Keratinocyte (primary cell): Measurements from ENCODE around the gene CD200. TPM values are rescaled to one million over a fixed set of nuclear protein-coding genes. Genes with fewer than 3 reads are reported as not detected.

Experiments used
- DNase-seq: peaks from one replicate; pipeline ENCODE4 v3.0.0-alpha.2; 2011; ENCODE audit warnings: low read depth, missing footprints, low spot score
- FAIRE-seq: peaks from 2 replicates; lab custom pipeline; 2011; peaks lifted over from hg19 to GRCh38; lab: Jason Lieb, UNC
- H2AFZ ChIP-seq: 2 replicates; pipeline ENCODE4 v1.6.0; 2012; ENCODE audit warnings: low read length, control low read depth, inconsistent platforms; ENCODE audit not compliant: control insufficient read depth
- H3K27ac ChIP-seq: 2 replicates; pipeline ENCODE4 v1.5.1; 2011; ENCODE audit warnings: low read length; ENCODE audit not compliant: control insufficient read depth, insufficient read depth
- H3K27me3 ChIP-seq: 3 replicates; pipeline ENCODE4 v1.6.0; 2011; ENCODE audit warnings: low read length; ENCODE audit not compliant: control insufficient read depth, insufficient read depth; ENCODE audit errors: extremely low read depth
- H3K36me3 ChIP-seq, 2 experiments: 2 replicates in 1 of 2; 3 replicates in 1 of 2; pipeline ENCODE4 v1.5.1; 2011; ENCODE audit warnings: low read length in 2 of 2, mild to moderate bottlenecking in 1 of 2; ENCODE audit not compliant: control insufficient read depth in 2 of 2, insufficient read depth in 2 of 2; ENCODE audit errors: extremely low read depth in 1 of 2
- H3K4me1 ChIP-seq: 3 replicates; pipeline ENCODE4 v1.5.1; 2011; ENCODE audit warnings: low read length; ENCODE audit not compliant: control insufficient read depth, insufficient read depth; ENCODE audit errors: extremely low read depth
- H3K4me2 ChIP-seq: 3 replicates; pipeline ENCODE4 v1.6.0; 2011; ENCODE audit warnings: low read depth, low read length; ENCODE audit not compliant: control insufficient read depth, insufficient read depth; ENCODE audit errors: extremely low read depth
- H3K4me3 ChIP-seq, 3 experiments: fragments of 200-600 bp in 1 of 3; sonication (generic) in 1 of 3; 2 replicates in 2 of 3; 3 replicates in 1 of 3; pipeline ENCODE4 v1.5.1; 2011 to 2016; ENCODE audit warnings: low read length in 3 of 3, mild to moderate bottlenecking in 3 of 3, control low read depth in 2 of 3, inconsistent platforms in 1 of 3, low read depth in 1 of 3, mixed read lengths in 1 of 3, mixed run types in 1 of 3, moderate library complexity in 1 of 3; ENCODE audit not compliant: control insufficient read depth in 2 of 3, insufficient read depth in 2 of 3; ENCODE audit errors: extremely low read depth in 1 of 3
- H3K79me2 ChIP-seq: 2 replicates; pipeline ENCODE4 v1.6.0; 2012; ENCODE audit warnings: low read length; ENCODE audit not compliant: control insufficient read depth, insufficient read depth
- H3K9ac ChIP-seq: 3 replicates; pipeline ENCODE4 v1.6.0; 2011; ENCODE audit warnings: low read length; ENCODE audit not compliant: control insufficient read depth, insufficient read depth; ENCODE audit errors: extremely low read depth
- H3K9me1 ChIP-seq: 3 replicates; pipeline ENCODE4 v1.6.0; 2011; ENCODE audit warnings: low read length; ENCODE audit not compliant: control insufficient read depth, insufficient read depth; ENCODE audit errors: extremely low read depth
- H3K9me3 ChIP-seq: 2 replicates; pipeline ENCODE4 v1.5.1; 2012; ENCODE audit warnings: low read depth, low read length; ENCODE audit not compliant: control insufficient read depth
- H4K20me1 ChIP-seq: 3 replicates; pipeline ENCODE4 v1.6.0; 2011; ENCODE audit warnings: low read length; ENCODE audit not compliant: control insufficient read depth, insufficient read depth; ENCODE audit errors: extremely low read depth
- CTCF ChIP-seq, 3 experiments: IDR thresholded peaks in 1 of 3; conservative IDR thresholded peaks in 1 of 3; optimal IDR thresholded peaks in 1 of 3; 2 replicates in 2 of 3; 3 replicates in 1 of 3; pipeline versions ENCODE3 to v1.5.1; 2011; ENCODE audit warnings: low read length in 3 of 3, mild to moderate bottlenecking in 3 of 3, moderate library complexity in 2 of 3, control low read depth in 1 of 3, inconsistent platforms in 1 of 3; ENCODE audit not compliant: insufficient read depth in 2 of 3; ENCODE audit errors: extremely low read depth in 1 of 3
- EZH2 ChIP-seq: IDR thresholded peaks from one replicate; pipeline ENCODE4 v1.6.1; 2012; ENCODE audit warnings: inconsistent platforms, mild to moderate bottlenecking, low read length, moderate library complexity
- dilution Hi-C: fragments of 300-500 bp; cut with MboI; formaldehyde crosslinking; loops from one replicate; pipeline ENCODE4 v1.7.0; 2020; ENCODE audit warnings: low sequenced_read_pairs; ENCODE audit not compliant: extremely low pct_ligation_motif_present
- polyA plus RNA-seq, 5 experiments: library from polyadenylated mRNA; depleted of rRNA in 3 of 5; stranded (reverse) in 3 of 5; stranded (forward) in 1 of 5; unstranded in 1 of 5; fragments of >200 nt; gene quantifications; 1 replicate in 1 of 5; 2 replicates in 3 of 5; 3 replicates in 1 of 5; pipeline versions ENCODE4 v1.2.1 to v1.2.3, GENCODE V29; 2011 to 2012; ENCODE audit warnings: missing spikeins in 2 of 5, low read depth in 1 of 5, low replicate concordance in 1 of 5

Gene CD200
- polyA plus RNA-seq, 1 donor (not counting 4 experiments of a cell fraction or from before 2014, with no cell fraction given) = 0.07 TPM

GRCh38 chr3:112352720-112353119 is 19.8 kb downstream of the CD200 start:
- dilution Hi-C loops = no loop called here
- no peaks in the 10 kb centered on the region for H4K20me1 ChIP-seq
- no peak overlapping the region for H3K9ac ChIP-seq
- H3K4me1 ChIP-seq = no peaks in the 10 kb centered on the region
- no peaks in the 10 kb centered on the region for H3K79me2 ChIP-seq
- FAIRE-seq (no peak), DNase-seq (no peak)
- no peaks in the 10 kb centered on the region for H3K27me3 ChIP-seq
- TF ChIP-seq CTCF (optimal IDR thresholded peaks at IDR 0.05 in 1 of 3, IDR thresholded peaks at IDR 0.05 in 1 of 3, conservative IDR thresholded peaks at IDR 0.05 in 1 of 3; ENCODE audit: extremely low read depth in 1 of 3, insufficient read depth in 2 of 3, low read length in 3 of 3) = no peak
- no peak for TF ChIP-seq EZH2
- no peaks in the 10 kb centered on the region for H3K9me1 ChIP-seq
- no peak overlapping the region for H3K4me3 ChIP-seq
- no peak overlapping the region for H2AFZ ChIP-seq
- no peak overlapping the region for H3K27ac ChIP-seq
- H3K9me3 ChIP-seq = no peaks in the 10 kb centered on the region
- H3K4me2 ChIP-seq = no peak overlapping the region
- H3K36me3 ChIP-seq = no peaks in the 10 kb centered on the region

GRCh38 chr3:112353365-112353764 is 20.4 kb downstream of the CD200 start:
- FAIRE-seq (no peak), DNase-seq (no peak)
- TF ChIP-seq CTCF (optimal IDR thresholded peaks at IDR 0.05 in 1 of 3, IDR thresholded peaks at IDR 0.05 in 1 of 3, conservative IDR thresholded peaks at IDR 0.05 in 1 of 3; ENCODE audit: extremely low read depth in 1 of 3, insufficient read depth in 2 of 3, low read length in 3 of 3) (no peak), EZH2 (no peak)
- no peak overlapping the region for H3K4me3 ChIP-seq
- H3K27me3 ChIP-seq = no peaks in the 10 kb centered on the region
- H4K20me1 ChIP-seq = no peaks in the 10 kb centered on the region
- H3K27ac ChIP-seq = no peak overlapping the region
- H3K36me3 ChIP-seq = no peaks in the 10 kb centered on the region
- H3K9me3 ChIP-seq = no peaks in the 10 kb centered on the region
- H3K4me1 ChIP-seq = no peaks in the 10 kb centered on the region
- no peak overlapping the region for H3K4me2 ChIP-seq
- no peaks in the 10 kb centered on the region for H3K9me1 ChIP-seq
- H3K9ac ChIP-seq = no peak overlapping the region
- H2AFZ ChIP-seq = no peak overlapping the region
- dilution Hi-C loops = no loop called here
- H3K79me2 ChIP-seq = no peaks in the 10 kb centered on the region
